B cell (primary cell): ENCODE results near the gene APOB. TPM values are rescaled to one million over a fixed set of nuclear protein-coding genes. Genes with fewer than 3 reads are reported as not detected.

Source experiments
- ATAC-seq: fragments of 200-7000 bp; cut with Tn5 transposase; one replicate; pipeline ENCODE4 v1.10.0; 2021; ENCODE audit warnings: low read depth, mild to moderate bottlenecking, moderate number of reproducible peaks, moderate library complexity
- CTCF ChIA-PET: fragments of 350-600 bp; sonication (Branson Sonifier 250); formaldehyde crosslinking; loops from one replicate; lab custom pipeline; 2021; ENCODE audit warnings: antibody characterized with exemption, inconsistent platforms; lab: Charles Lee
- POLR2A ChIA-PET: fragments of 350-600 bp; sonication (Branson Sonifier 250); formaldehyde crosslinking; loops from one replicate; lab custom pipeline; 2021; ENCODE audit warnings: antibody characterized with exemption; lab: Charles Lee
- DNase-seq: peaks from one replicate; pipeline ENCODE4 v3.0.0; 2013
- H2AFZ ChIP-seq: 2 replicates; pipeline ENCODE4 v1.6.1; 2012; ENCODE audit warnings: mild to moderate bottlenecking, low read depth, low read length; ENCODE audit not compliant: insufficient read depth, poor library complexity, severe bottlenecking
- H3K27ac ChIP-seq, 2 donors: 1 replicate in 1 of 2; 2 replicates in 1 of 2; pipeline ENCODE4 v1.5.1; 2012 to 2013; ENCODE audit warnings: low read length in 2 of 2, mild to moderate bottlenecking in 2 of 2, moderate library complexity in 1 of 2
- H3K27me3 ChIP-seq, 4 experiments: fragments of 200-600 bp in 1 of 4; sonication (generic) in 1 of 4; replicated peaks in 1 of 4; 1 replicate in 2 of 4; 2 replicates in 2 of 4; pipeline versions ENCODE4 v1.6.1 to v1.7.0; 2013 to 2016; ENCODE audit warnings: low read length in 3 of 4, mild to moderate bottlenecking in 2 of 4, mixed read lengths in 1 of 4, moderate library complexity in 1 of 4; ENCODE audit not compliant: insufficient read depth in 4 of 4, control insufficient read depth in 3 of 4; ENCODE audit errors: control extremely low read depth in 1 of 4
- H3K36me3 ChIP-seq, 2 experiments: replicated peaks in 1 of 2; 1 replicate in 1 of 2; 2 replicates in 1 of 2; pipeline versions ENCODE4 v1.6.1 to v1.7.1; 2013; ENCODE audit warnings: low read length in 1 of 2; ENCODE audit not compliant: insufficient read depth in 2 of 2, control insufficient read depth in 1 of 2; ENCODE audit errors: control extremely low read depth in 1 of 2, extremely low read depth in 1 of 2
- H3K4me1 ChIP-seq, 2 donors: fragments of 200-600 bp in 1 of 2; sonication (generic) in 1 of 2; 1 replicate in 1 of 2; 2 replicates in 1 of 2; pipeline versions ENCODE4 v1.5.1 to v1.6.1; 2013 to 2017; ENCODE audit warnings: low read length in 2 of 2; ENCODE audit not compliant: control insufficient read depth in 2 of 2, insufficient read depth in 2 of 2
- H3K4me2 ChIP-seq: replicated peaks from 2 replicates; pipeline ENCODE3; 2012; ENCODE audit warnings: mild to moderate bottlenecking, low read depth, low read length; ENCODE audit not compliant: poor library complexity, severe bottlenecking
- H3K4me3 ChIP-seq, 5 experiments: fragments of 200-600 bp in 1 of 5; sonication (generic) in 1 of 5; 1 replicate in 3 of 5; 2 replicates in 2 of 5; pipeline versions ENCODE4 v1.5.1 to v1.7.0; 2011 to 2016; ENCODE audit warnings: low read length in 4 of 5, mild to moderate bottlenecking in 4 of 5, low read depth in 2 of 5, control low read depth in 1 of 5, moderate library complexity in 1 of 5; ENCODE audit not compliant: insufficient read depth in 1 of 5; ENCODE audit errors: control extremely low read depth in 1 of 5, extremely low read depth in 1 of 5
- H3K79me2 ChIP-seq: fragments of 200-600 bp; sonication (generic); one replicate; pipeline ENCODE4 v1.6.0; 2016; ENCODE audit warnings: low read length; ENCODE audit not compliant: control insufficient read depth, insufficient read depth
- H3K9ac ChIP-seq: fragments of 200-600 bp; sonication (generic); 2 replicates; pipeline ENCODE4 v1.6.1; 2017; ENCODE audit warnings: mild to moderate bottlenecking, low read length, moderate library complexity
- H3K9me3 ChIP-seq, 3 donors: one replicate each; pipeline versions ENCODE4 v1.6.1 to v1.7.1; 2013; ENCODE audit warnings: low read length in 2 of 3; ENCODE audit not compliant: control insufficient read depth in 2 of 3, insufficient read depth in 1 of 3; ENCODE audit errors: control extremely low read depth in 1 of 3
- H4K20me1 ChIP-seq: 2 replicates; pipeline ENCODE4 v1.6.0; 2012; ENCODE audit warnings: mild to moderate bottlenecking, low read length; ENCODE audit not compliant: insufficient read depth, control insufficient read depth, poor library complexity, severe bottlenecking
- H3K27ac Mint-ChIP-seq: one replicate; pipeline ENCODE4 v1.8.0; 2021; ENCODE audit warnings: mixed read lengths
- H3K27me3 Mint-ChIP-seq: one replicate; pipeline ENCODE4 v1.8.0; 2021; ENCODE audit warnings: mixed read lengths
- H3K4me1 Mint-ChIP-seq: one replicate; pipeline ENCODE4 v1.8.0; 2021; ENCODE audit warnings: mixed read lengths
- H3K4me3 Mint-ChIP-seq: one replicate; pipeline ENCODE4 v1.8.0; 2021; ENCODE audit warnings: mixed read lengths
- H3K9me3 Mint-ChIP-seq: one replicate; pipeline ENCODE4 v1.8.0; 2022; ENCODE audit warnings: mixed read lengths; ENCODE audit not compliant: insufficient read depth
- CTCF ChIP-seq: fragments of 200-600 bp; IDR thresholded peaks from one replicate; pipeline ENCODE4 v1.8.0; 2022; ENCODE audit warnings: antibody characterized with exemption, mild to moderate bottlenecking
- EZH2 ChIP-seq: IDR thresholded peaks from 2 replicates; pipeline ENCODE4 v1.6.1; 2012; ENCODE audit warnings: borderline replicate concordance, low read depth, mild to moderate bottlenecking, moderate library complexity, low read length; ENCODE audit not compliant: insufficient read depth, poor library complexity, severe bottlenecking
- WGBS: methylation state at CpG from one replicate; pipeline ENCODE4 v1.1.5; 2013; ENCODE audit warnings: missing lambda C conversion rate; ENCODE audit not compliant: insufficient coverage; 5-methylcytosine and 5-hydroxymethylcytosine counted together
- intact Hi-C: fragments of 100-400 bp; cut with micrococcal nuclease; formaldehyde crosslinking; loops from one replicate; pipeline ENCODE4 v1.10.0; 2022
- polyA plus RNA-seq: library from polyadenylated mRNA; depleted of rRNA; stranded (reverse); fragments of >200 nt; gene quantifications from 2 replicates; pipeline ENCODE4 v1.2.3, GENCODE V29; 2012
- total RNA-seq, 2 donors: library from RNA; stranded (reverse); fragments of 120-200 nt in 1 of 2; gene quantifications; 1 replicate in 1 of 2; 2 replicates in 1 of 2; pipeline versions ENCODE4 v1.2.3 to v1.2.4, GENCODE V29; 2013 to 2022

The APOB gene
- total and polyA plus RNA-seq, 2 donors (not counting 1 experiment from before 2014, with no cell fraction given) = not detected

GRCh38 chr2:20982861-20983260 is 61.0 kb downstream of the APOB start:
- 69% methylated on average over 4 of the region's 7 CpGs for WGBS
- H3K27me3 Mint-ChIP-seq = peaks cover 15% of the 10 kb centered on the region
- peaks cover 0 to 2% (median 0%) of the 10 kb centered on the region in 4 experiments for H3K27me3 ChIP-seq

More at GRCh38 chr2:20982861-20983260, 61.0 kb downstream of the APOB start:
- Mint-ChIP-seq H3K4me1 (no peaks in the 10 kb centered on the region), H3K4me3 (no peak overlapping the region), H3K27ac (no peak overlapping the region), H3K9me3 (no peaks in the 10 kb centered on the region)
- no peaks in the 10 kb centered on the region for H3K4me1 ChIP-seq
- no peak overlapping the region for H3K4me3 ChIP-seq
- intact Hi-C loops = no loop called here
- DNase-seq (no peak), ATAC-seq (no peak)
- H2AFZ ChIP-seq = no peak overlapping the region
- no peaks in the 10 kb centered on the region for H3K79me2 ChIP-seq
- no peak overlapping the region for H3K9ac ChIP-seq
- no peak overlapping the region for H3K27ac ChIP-seq
- no peaks in the 10 kb centered on the region for H4K20me1 ChIP-seq
- TF ChIP-seq EZH2 (no peak), CTCF (no peak)
- ChIA-PET POLR2A (no interaction called here), CTCF (no interaction called here)
- H3K36me3 ChIP-seq = no peaks in the 10 kb centered on the region
- no peaks in the 10 kb centered on the region for H3K9me3 ChIP-seq
- H3K4me2 ChIP-seq = no peak overlapping the region
